HG03064 (cell line): ENCODE results near the gene DCHS2.
"Not testable (repeated sequence)": the region's sequence is repeated elsewhere in the genome, so short reads cannot be mapped to it uniquely, and the experiment has no call there.

Source experiments
- ATAC-seq: cut with Tn5 transposase; IDR thresholded peaks from one replicate; pipeline ENCODE4 v1.9.1; 2021; ENCODE audit warnings: low read depth; ENCODE audit not compliant: unreplicated experiment

Gene DCHS2

GRCh38 chr4:154231806-154232478 is 259.7 kb downstream of the DCHS2 start:
- no peak for ATAC-seq

DNA sequence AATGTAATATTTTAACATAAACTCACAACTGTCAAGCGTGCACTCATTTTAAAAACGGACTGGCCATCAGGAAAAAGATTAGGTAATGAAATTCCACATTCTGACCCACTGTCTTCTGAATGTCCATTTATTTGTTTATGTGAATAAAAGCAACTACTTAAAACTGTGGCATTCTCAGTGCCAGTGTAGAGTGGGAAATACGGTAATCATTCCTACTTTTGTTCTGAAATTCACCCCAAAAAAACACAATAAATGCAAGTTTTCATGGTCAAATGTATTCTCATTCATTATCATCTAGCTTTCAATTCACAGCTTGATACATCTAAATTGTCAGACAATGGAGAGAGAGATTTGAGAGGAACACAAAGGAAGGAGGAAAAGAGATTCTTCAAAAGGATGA is 260.9 kb downstream of the DCHS2 start:
- no peak for ATAC-seq

DNA sequence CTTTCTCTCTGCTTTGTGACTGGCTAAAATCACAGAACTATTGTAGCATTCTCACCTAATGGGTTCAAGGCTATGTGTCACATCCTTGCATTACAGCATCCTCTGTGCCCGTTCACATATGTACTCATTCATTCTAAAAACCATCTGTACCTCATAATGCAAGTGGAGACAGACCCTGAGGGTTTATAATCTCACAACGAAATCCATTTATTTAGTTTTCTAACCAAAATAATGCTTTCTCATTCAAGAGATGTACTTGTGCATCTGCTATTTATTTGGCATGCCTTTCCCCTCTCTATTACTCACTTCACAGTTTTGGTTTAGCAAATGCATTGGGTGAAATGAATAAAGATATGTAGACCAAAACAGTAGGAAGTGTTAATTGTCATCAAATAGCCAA is 261.5 kb downstream of the DCHS2 start:
- no peak for ATAC-seq

DNA sequence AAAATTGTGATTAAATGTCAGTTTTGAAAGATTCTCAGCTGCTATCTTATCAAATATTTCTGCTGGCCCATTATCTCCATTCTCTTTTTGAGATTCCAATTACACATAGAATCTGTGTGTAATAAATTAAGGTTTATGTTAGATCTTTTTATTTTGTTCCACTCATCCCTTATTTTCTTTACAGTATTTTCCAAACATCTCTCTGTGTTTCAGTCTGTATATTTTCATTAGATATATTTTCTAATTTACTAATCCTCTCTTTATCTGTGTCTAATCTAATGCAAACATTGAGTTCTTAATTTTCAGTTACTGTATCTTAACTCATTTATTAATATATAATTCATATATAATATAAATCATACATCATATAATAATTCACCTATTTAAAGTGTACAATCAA is 268.7 kb downstream of the DCHS2 start:
- ATAC-seq = no peak

DNA sequence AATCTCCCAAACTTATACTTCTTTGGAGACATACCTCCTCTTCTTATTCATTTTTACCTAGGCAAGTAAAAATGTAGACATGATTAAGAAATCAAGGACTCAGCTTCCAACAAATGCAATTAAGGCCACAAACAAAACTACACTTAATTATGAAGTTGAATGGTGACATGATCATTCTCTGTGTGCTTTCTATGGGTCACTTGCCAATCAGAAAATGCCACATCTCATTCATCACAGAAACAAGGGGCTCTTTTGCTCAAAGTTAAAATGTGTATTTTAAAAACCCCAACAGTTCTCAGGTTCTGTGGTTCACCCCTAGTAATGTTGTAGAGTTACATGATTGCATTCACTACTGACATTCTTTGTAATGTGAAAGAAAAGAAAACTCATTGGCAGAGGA is 273.5 kb downstream of the DCHS2 start:
- ATAC-seq = no peak

GRCh38 chr4:154217384-154217783 is 274.2 kb downstream of the DCHS2 start:
- not testable (repeated sequence) for ATAC-seq

GRCh38 chr4:154211506-154211905 is 280.1 kb downstream of the DCHS2 start:
- no peak for ATAC-seq

DNA sequence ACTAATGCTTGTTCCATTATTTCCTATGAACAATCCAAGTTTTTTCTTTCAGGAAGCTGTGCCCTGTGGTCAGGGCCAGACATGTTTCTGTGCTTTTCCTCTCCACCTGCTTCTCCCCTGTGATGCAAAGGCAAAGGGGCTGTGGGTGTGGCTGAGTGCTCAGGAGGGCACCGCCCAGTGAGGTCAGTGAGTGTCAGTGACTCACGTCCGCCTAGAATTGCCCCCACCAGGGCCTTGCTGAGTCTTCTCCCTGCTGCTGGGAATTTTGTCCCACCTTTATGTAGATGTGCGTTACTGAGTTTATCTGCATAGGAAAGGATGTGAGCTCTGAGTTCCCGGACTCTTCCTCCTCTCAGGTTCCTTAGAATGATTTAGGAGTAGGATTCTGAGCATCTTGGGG is 283.2 kb downstream of the DCHS2 start:
- ATAC-seq = no peak

- ATAC-seq = no peak
These were observed 286.1 kb downstream of the DCHS2 start for GRCh38 chr4:154205471-154205870.

DNA sequence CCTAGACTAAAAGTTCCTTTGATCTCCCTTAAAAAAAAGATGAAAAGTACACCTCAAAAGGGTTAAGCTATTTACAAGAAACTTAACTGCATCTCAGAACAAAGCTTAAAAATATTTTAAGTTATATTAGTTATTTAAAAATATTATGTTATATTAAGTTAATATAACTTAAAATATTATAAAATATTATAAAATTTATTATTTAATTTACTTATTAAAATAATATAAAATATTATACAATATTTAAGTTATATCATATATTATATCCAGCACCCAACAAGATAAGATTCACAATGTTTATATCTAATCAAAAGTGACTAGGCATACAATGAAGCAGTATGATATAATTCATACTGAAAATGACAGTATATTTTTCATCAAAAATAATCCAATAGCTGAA is 296.9 kb downstream of the DCHS2 start:
- ATAC-seq = no peak

DNA sequence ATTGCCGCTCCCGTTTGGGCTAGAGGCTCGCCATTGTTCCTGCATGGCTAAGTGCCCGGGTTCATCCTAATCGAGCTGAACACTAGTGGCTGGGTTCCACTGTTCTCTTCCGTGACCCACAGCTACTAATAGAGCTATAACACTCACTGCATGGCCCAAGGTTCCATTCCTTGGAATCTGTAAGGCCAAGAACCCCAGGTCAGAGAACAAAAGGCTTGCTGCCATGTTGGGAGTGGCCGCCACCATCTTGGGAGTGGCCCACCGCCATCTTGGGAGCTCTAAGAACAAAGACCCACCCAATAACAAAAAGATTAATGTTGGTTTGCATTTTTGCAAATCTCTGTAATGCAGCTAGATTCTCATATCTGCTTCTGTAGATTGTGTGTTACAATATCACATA is 299.0 kb downstream of the DCHS2 start:
- ATAC-seq = no peak

GRCh38 chr4:154189346-154189745 is 302.3 kb downstream of the DCHS2 start:
- ATAC-seq = no peak

- ATAC-seq = no peak
These were observed 304.7 kb downstream of the DCHS2 start for GRCh38 chr4:154186888-154187287.

DNA sequence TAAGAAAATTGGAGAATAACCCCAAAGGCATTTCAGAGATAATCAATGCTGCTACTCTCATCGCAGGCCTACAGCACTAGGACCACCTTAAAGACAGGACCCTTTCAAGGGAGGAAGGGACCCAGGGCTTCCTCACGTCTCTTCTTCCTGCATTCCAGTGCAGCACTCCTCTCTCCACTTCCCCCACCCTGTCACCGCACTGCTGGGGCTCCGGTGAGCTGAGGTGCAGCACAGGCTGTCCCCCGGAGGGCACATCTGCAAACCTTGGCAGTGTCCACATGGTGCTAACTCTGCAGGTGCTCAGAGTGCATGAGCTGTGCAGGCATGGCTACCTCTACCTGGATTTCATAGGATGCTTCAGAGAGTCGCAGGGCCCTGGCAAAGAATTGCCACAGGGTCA is 305.6 kb downstream of the DCHS2 start:
- ATAC-seq = no peak

- ATAC-seq = no peak
These were observed 307.4 kb downstream of the DCHS2 start for GRCh38 chr4:154184238-154184637.

GRCh38 chr4:154183264-154183663 is 308.3 kb downstream of the DCHS2 start:
- ATAC-seq = no peak
